SK-MEL-5 (cell line): ENCODE results near the gene SF1. TPM values are rescaled to one million over a fixed set of nuclear protein-coding genes. Genes with fewer than 3 reads are reported as not detected.
"Not testable (repeated sequence)": the region's sequence is repeated elsewhere in the genome, so short reads cannot be mapped to it uniquely, and the experiment has no call there.

Experiments
- DNase-seq: peaks from one replicate; pipeline ENCODE4 v3.0.0-alpha.2; 2016; ENCODE audit warnings: low read depth, low spot score
- in situ Hi-C: cut with HindIII; loops from 2 replicates; pipeline ENCODE4 v1.10.0; 2016; ENCODE audit warnings: low sequenced_read_pairs, high pct_unique_total_duplicates, low pct_unique_long_range_greater_than_20kb
- polyA plus RNA-seq, 2 experiments: library from polyadenylated mRNA; depleted of rRNA; stranded (reverse); fragments of >200 nt; gene quantifications; 2 replicates each; pipeline ENCODE4 v1.2.3, GENCODE V29; 2015
- total RNA-seq: library from RNA; depleted of rRNA; stranded (reverse); fragments of >200 nt; shearing (Covaris generic); gene quantifications from 2 replicates; pipeline ENCODE4 v1.2.3, GENCODE V29; 2014; rRNA removed

SF1 gene
- 53.3 and 57.4 TPM in 2 replicates for total RNA-seq
- 135 and 178 TPM in 2 replicates for polyA plus RNA-seq (2015; cell fraction: cytosol; rRNA removed)
- 397 and 481 TPM in 2 replicates for polyA plus RNA-seq (2015; cell fraction: nucleus; rRNA removed)

- in situ Hi-C loops, result no loop called here
- peak; percentile 99 for DNase-seq
These were observed at the start of gene SF1 for GRCh38 chr11:64778473-64779298. Gene SF1, minus strand, starts transcription at chr11:64778542. Its CDS starts 150 bp downstream, at chr11:64778392.

- DNase-seq, result no peak
- in situ Hi-C loops, result no loop called here
These were observed 49.1 kb upstream of the SF1 start for GRCh38 chr11:64827451-64827839.

- in situ Hi-C loops, result no loop called here
- no peak for DNase-seq
These were observed 48.5 kb upstream of the SF1 start for GRCh38 chr11:64826578-64827450.

GRCh38 chr11:64826062-64826461 is 47.7 kb upstream of the SF1 start:
- in situ Hi-C loops, result no loop called here
- no peak for DNase-seq

GRCh38 chr11:64823568-64824119 is 45.3 kb upstream of the SF1 start:
- no peak for DNase-seq
- in situ Hi-C loops, result no loop called here

- in situ Hi-C loops, result no loop called here
- no peak for DNase-seq
These were observed 39.1 kb upstream of the SF1 start for GRCh38 chr11:64817476-64817875.

- DNase-seq, in situ Hi-C loops: not testable (repeated sequence)
These were observed 37.1 kb upstream of the SF1 start for GRCh38 chr11:64815433-64815832.

- in situ Hi-C loops, result no loop called here
- no peak for DNase-seq
These were observed 36.4 kb upstream of the SF1 start for GRCh38 chr11:64814712-64815187.

GRCh38 chr11:64813826-64814225 is 35.5 kb upstream of the SF1 start:
- no peak for DNase-seq
- in situ Hi-C loops, result no loop called here

- in situ Hi-C loops, result no loop called here
These were observed 32.5 kb upstream of the SF1 start for GRCh38 chr11:64810891-64811272.

GRCh38 chr11:64810271-64810890 is 32.0 kb upstream of the SF1 start, which contains the start of gene MEN1:
Gene MEN1, minus strand, starts transcription at chr11:64810551. Its CDS starts 442 bp downstream, at chr11:64810109.
- in situ Hi-C loops, result no loop called here
- peak; percentile 94 for DNase-seq

More at GRCh38 chr11:64810891-64811272, 32.5 kb upstream of the SF1 start:
- DNase-seq, result no peak

- DNase-seq, result no peak
- in situ Hi-C loops, result no loop called here
These were observed 31.5 kb upstream of the SF1 start for GRCh38 chr11:64809781-64810241.

GRCh38 chr11:64805481-64805880 is 27.1 kb upstream of the SF1 start:
- in situ Hi-C loops, result no loop called here
- DNase-seq, result no peak

- DNase-seq, result peak; percentile 40
- in situ Hi-C loops, result no loop called here
These were observed 26.2 kb upstream of the SF1 start for GRCh38 chr11:64804346-64805210.

- DNase-seq, result no peak
- in situ Hi-C loops, result no loop called here
These were observed 25.6 kb upstream of the SF1 start for GRCh38 chr11:64803846-64804345.

GRCh38 chr11:64803158-64803845 is 25.0 kb upstream of the SF1 start, which contains the start of gene MAP4K2:
Gene MAP4K2, minus strand, starts transcription at chr11:64803214. Its CDS starts 65 bp downstream, at chr11:64803149.
- peak; percentile 84 for DNase-seq
- in situ Hi-C loops, result no loop called here
